Measurements from ENCODE around the gene ZNF205. TPM values are rescaled to one million over a fixed set of nuclear protein-coding genes. Genes with fewer than 3 reads are reported as not detected.

The ZNF205 gene
- total and polyA plus RNA-seq, 2 of the 13 experiments (the other 11 are each of a cell fraction or from before 2014, with no cell fraction given) = 5.8 to 10.2 TPM

DNA sequence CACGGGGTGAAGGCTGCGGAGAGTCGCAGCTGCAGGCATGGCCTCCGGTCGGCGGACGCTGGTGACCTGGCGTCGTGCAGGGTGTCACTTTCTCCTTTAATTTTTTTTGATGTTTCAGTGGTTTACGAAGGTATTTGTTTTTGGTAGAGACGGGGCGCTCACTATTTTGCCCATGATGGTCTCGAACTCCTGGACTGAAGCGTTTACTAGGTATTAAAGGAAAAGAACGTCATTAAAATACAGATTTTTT is 39.6 kb downstream of the ZNF205 start:
- Histone ChIP-seq H3K27ac (ENCODE audit: extremely low read length, insufficient read depth, low read length) (peak overlapping the region; percentile 21), H3K79me2 (ENCODE audit: insufficient read depth, low read length) (no peaks in the 10 kb centered on the region), H3K4me2 (ENCODE audit: low read depth, low read length) (peak overlapping the region; percentile 97), H3K9me3 (ENCODE audit: low read length) (no peaks in the 10 kb centered on the region), H3K36me3 (replicated peaks in 1 of 2; ENCODE audit: control insufficient read depth in 1 of 2, insufficient read depth in 2 of 2, low read length in 2 of 2) (no peaks in the 10 kb centered on the region), H3K9ac (ENCODE audit: insufficient read depth, low read depth, low read length) (0 out of 2 replicates have a peak overlapping the region, but pooled peaks have one; percentile 32), H2AFZ (ENCODE audit: low read length) (no peak overlapping the region), H4K20me1 (ENCODE audit: insufficient read depth, low read length) (no peaks in the 10 kb centered on the region), H3K27me3 (ENCODE audit: control insufficient read depth in 1 of 2, insufficient read depth in 2 of 2, low read length in 2 of 2) (peaks cover 0 to 19% of the 10 kb centered on the region in 2 experiments; a peak in 3 of 5 replicates), H3K4me1 (ENCODE audit: insufficient read depth, low read length) (peaks cover 38% of the 10 kb centered on the region), H3K4me3 (replicated peaks in 1 of 3; ENCODE audit: insufficient read depth in 1 of 3, low read depth in 2 of 3, low read length in 3 of 3) (peak overlapping the region; percentile 52 to 78 (median 70))
- 3% methylated on average over 15 of the region's 15 CpGs for WGBS (ENCODE audit: low lambda C conversion rate)
- BruUV-seq (replicated peaks) = no TSS peak
- FAIRE-seq = no peak
- in situ Hi-C loops (cut with HindIII; ENCODE audit: extremely low pct_ligation_motif_present, low pct_unique_long_range_greater_than_20kb) = no loop called here
- TF ChIP-seq ZBTB7A (CRISPR knock-in tag; IDR thresholded peaks at IDR 0.05) (no peak), ZNF709 (CRISPR knock-in tag; IDR thresholded peaks at IDR 0.05) (0 out of 2 replicates have a peak, but pooled peaks have one; percentile 12), SALL2 (CRISPR knock-in tag; IDR thresholded peaks at IDR 0.05) (peak; percentile 2; the same call in 1 of the 2 replicates), ZMYM2 (CRISPR knock-in tag; IDR thresholded peaks at IDR 0.05) (peak; percentile 6; the same call in 1 of the 2 replicates), KDM5A (IDR thresholded peaks at IDR 0.05; ENCODE audit: borderline replicate concordance, low read length) (0 out of 2 replicates have a peak, but pooled peaks have one; percentile 10), FIP1L1 (IDR thresholded peaks at IDR 0.05; ENCODE audit: borderline replicate concordance, insufficient read depth, low read depth, low read length) (no peak)
- TF ChIP-seq, protein P1, sequence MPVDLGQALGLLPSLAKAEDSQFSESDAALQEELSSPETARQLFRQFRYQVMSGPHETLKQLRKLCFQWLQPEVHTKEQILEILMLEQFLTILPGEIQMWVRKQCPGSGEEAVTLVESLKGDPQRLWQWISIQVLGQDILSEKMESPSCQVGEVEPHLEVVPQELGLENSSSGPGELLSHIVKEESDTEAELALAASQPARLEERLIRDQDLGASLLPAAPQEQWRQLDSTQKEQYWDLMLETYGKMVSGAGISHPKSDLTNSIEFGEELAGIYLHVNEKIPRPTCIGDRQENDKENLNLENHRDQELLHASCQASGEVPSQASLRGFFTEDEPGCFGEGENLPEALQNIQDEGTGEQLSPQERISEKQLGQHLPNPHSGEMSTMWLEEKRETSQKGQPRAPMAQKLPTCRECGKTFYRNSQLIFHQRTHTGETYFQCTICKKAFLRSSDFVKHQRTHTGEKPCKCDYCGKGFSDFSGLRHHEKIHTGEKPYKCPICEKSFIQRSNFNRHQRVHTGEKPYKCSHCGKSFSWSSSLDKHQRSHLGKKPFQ (CRISPR knock-in tag; IDR thresholded peaks at IDR 0.05; ENCODE audit: insufficient replicate concordance) = peak; percentile 14
- TF ChIP-seq, protein P2, sequence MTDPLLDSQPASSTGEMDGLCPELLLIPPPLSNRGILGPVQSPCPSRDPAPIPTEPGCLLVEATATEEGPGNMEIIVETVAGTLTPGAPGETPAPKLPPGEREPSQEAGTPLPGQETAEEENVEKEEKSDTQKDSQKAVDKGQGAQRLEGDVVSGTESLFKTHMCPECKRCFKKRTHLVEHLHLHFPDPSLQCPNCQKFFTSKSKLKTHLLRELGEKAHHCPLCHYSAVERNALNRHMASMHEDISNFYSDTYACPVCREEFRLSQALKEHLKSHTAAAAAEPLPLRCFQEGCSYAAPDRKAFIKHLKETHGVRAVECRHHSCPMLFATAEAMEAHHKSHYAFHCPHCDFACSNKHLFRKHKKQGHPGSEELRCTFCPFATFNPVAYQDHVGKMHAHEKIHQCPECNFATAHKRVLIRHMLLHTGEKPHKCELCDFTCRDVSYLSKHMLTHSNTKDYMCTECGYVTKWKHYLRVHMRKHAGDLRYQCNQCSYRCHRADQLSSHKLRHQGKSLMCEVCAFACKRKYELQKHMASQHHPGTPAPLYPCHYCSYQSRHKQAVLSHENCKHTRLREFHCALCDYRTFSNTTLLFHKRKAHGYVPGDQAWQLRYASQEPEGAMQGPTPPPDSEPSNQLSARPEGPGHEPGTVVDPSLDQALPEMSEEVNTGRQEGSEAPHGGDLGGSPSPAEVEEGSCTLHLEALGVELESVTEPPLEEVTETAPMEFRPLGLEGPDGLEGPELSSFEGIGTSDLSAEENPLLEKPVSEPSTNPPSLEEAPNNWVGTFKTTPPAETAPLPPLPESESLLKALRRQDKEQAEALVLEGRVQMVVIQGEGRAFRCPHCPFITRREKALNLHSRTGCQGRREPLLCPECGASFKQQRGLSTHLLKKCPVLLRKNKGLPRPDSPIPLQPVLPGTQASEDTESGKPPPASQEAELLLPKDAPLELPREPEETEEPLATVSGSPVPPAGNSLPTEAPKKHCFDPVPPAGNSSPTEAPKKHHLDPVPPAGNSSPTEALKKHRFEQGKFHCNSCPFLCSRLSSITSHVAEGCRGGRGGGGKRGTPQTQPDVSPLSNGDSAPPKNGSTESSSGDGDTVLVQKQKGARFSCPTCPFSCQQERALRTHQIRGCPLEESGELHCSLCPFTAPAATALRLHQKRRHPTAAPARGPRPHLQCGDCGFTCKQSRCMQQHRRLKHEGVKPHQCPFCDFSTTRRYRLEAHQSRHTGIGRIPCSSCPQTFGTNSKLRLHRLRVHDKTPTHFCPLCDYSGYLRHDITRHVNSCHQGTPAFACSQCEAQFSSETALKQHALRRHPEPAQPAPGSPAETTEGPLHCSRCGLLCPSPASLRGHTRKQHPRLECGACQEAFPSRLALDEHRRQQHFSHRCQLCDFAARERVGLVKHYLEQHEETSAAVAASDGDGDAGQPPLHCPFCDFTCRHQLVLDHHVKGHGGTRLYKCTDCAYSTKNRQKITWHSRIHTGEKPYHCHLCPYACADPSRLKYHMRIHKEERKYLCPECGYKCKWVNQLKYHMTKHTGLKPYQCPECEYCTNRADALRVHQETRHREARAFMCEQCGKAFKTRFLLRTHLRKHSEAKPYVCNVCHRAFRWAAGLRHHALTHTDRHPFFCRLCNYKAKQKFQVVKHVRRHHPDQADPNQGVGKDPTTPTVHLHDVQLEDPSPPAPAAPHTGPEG (CRISPR knock-in tag; IDR thresholded peaks at IDR 0.05) = 0 out of 2 replicates have a peak, but pooled peaks have one; percentile 25
- TF ChIP-seq, protein P3, sequence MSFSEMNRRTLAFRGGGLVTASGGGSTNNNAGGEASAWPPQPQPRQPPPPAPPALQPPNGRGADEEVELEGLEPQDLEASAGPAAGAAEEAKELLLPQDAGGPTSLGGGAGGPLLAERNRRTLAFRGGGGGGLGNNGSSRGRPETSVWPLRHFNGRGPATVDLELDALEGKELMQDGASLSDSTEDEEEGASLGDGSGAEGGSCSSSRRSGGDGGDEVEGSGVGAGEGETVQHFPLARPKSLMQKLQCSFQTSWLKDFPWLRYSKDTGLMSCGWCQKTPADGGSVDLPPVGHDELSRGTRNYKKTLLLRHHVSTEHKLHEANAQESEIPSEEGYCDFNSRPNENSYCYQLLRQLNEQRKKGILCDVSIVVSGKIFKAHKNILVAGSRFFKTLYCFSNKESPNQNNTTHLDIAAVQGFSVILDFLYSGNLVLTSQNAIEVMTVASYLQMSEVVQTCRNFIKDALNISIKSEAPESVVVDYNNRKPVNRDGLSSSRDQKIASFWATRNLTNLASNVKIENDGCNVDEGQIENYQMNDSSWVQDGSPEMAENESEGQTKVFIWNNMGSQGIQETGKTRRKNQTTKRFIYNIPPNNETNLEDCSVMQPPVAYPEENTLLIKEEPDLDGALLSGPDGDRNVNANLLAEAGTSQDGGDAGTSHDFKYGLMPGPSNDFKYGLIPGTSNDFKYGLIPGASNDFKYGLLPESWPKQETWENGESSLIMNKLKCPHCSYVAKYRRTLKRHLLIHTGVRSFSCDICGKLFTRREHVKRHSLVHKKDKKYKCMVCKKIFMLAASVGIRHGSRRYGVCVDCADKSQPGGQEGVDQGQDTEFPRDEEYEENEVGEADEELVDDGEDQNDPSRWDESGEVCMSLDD (CRISPR knock-in tag; IDR thresholded peaks at IDR 0.05; ENCODE audit: borderline replicate concordance) = 0 out of 2 replicates have a peak, but pooled peaks have one; percentile 27
- intact Hi-C loops (cut with micrococcal nuclease; ENCODE audit: unreplicated experiment) = loop anchor here (2.0 to 5.0 kb wide), 2 partner anchors 19 to 35 kb away; partner anchors contain the start of gene OR1F1
- POLR2A ChIA-PET = interaction anchor here (1.1 to 1.4 kb wide), 3 partner anchors 17 to 36 kb away, joined by 3 to 6 read pairs (median 3); partner anchors contain the start of genes OR1F1 and ZNF213
- no peak for DNase-seq (ENCODE audit: low spot score)
- CTCF ChIA-PET (ENCODE audit: low intra/inter-chr PET ratio, low total read pairs) = interaction anchor here (1.1 to 2.8 kb wide), 2 partner anchors 11 to 14 kb away, joined by 3 to 18 read pairs; no protein-coding TSS in a partner anchor
- ATAC-seq = no peak

Data from HepG2 (cell line).